HG02759 (cell line): ENCODE results near the gene KLF13.
A peak's percentile ranks its signal among the peaks of the same experiment; 100 is the strongest.

ENCODE experiments used
- ATAC-seq: cut with Tn5 transposase; IDR thresholded peaks from one replicate; pipeline ENCODE4 v1.9.1; 2021; ENCODE audit warnings: mild to moderate bottlenecking, moderate library complexity; ENCODE audit not compliant: unreplicated experiment

KLF13 gene

DNA sequence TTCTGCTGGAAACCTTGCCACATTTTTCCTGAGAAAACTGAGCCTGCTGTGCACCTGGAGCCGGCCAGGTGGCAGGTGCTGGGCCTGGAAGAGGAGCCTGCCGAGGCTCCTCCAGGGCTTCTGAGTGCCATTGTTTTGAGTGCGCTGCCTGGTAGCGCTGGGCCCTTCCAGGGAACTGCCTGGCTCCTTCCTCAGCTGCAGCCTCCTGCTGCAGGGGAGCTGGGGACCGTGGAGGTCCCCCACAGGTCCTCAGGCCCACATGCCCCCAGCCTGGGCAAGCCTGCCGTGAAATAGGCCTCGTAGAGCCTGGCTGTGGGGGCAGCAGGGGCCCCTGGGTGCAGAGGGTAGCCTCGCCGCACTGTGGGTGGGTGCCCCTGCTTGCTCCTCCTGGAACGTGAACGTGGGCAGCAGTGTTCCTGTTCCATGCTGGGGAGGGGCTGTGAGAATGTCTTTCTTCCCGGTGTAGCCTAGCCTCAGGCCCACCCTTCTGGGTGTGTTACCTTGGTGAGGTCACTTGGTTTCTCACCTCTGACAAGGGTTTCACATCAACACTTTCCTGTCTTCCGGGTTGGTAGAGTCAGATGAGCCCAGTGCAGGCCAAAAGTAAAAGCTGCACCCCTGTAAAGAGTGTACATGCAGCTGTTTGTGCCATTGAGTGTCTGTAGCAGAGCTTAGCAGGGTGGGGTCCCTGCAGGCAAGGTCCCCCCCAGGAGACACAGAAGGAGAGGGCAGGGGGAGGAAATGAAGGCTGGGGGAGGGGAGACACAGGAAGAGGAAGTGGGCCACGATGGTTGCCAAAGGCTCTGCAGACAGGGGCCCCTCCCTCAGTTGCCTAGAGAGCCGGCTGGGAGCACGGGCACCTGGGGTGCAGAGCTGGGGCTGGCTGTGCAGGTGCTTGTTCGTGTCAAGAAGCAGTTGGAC is 34.5 kb downstream of the KLF13 start:
- ATAC-seq: peak; percentile 65

DNA sequence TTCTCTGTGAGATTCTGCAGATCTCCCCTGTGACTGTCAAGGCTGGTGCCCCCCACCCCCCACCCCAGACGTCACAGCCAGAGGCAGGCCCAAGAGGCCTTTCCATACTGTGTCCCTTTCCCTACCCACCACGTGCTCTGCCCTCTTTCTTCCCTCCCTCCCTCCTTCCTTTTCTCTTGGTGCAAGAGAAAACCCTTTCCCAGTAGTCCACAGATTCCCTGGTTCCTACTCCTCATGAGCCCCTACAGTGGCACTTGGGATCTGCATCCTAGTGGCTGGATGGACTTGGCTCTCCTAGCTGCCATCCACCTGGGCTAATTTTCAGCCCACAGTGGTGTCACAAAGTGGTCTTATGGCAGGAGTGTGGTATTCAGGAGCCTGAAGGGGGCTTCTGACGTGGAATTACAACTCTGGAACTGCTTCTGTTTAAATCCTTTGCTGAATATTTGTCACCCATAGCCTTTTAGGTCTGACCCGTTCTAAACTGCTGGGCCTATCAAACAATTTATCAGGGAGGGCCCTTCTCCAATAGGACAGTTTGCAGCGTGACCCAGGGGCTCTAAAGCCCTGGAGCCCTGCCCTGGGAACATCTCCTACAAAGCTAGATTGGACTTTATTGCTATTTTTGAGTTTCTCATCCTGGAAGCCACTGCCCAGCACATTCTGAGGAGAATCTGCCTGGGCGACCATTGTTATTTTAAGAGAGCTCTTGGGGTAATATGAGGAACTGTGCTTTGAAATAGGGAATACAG is 35.3 kb downstream of the KLF13 start:
- no peak for ATAC-seq

DNA sequence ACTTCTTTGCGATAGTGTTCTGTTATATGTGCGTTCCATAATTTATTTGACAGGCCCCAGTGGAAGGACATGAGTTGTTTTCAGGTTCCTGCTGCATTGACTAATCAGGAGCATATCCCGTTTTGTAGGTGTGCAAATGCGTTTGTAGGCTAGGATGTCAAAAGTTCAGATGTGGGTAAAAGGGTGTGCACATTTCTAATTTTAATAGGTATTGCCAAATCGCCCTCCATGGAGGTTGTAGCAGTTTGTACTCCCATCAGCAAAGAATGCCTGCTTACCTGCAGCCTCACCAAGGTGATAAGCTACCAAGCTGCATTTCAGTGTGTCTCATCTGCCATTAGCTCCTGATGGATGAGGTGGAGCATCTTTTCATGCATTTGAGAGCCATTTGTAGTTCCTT is 36.3 kb downstream of the KLF13 start:
- ATAC-seq: no peak

DNA sequence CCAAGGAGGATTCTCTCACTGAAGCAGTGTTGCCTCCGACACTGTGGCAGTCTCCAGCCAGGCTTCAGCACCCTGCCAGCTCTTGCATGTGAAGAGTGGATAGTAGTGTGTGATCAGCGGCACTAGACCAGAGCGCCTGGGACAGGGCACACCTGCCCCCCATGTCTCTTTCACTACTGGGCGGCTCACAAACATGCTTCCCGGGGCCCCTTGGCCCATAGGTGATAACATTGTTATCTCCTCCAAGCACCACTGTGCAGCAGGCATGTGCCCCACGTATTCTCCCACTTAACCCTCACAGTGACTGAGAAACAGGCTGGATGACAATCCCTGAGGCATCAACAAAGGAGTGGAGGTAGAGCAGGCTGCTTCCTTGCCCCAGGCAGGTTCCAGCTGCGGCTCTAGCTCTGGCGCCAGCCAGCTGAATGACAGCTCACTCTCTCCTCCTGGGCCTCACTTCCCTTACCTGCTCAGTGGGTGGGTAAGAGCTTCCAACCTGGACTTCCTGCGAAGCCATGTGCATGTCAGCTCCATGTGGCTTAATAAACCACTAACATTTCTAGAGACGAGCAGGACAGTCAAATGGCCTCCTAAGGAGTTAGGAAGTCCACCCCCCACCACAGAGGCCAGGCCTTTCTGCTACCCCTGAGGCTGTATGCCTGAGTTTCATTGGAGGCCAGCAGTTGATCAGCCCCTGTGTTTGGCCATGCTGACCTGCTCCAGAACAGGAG is 37.8 kb downstream of the KLF13 start:
- no peak for ATAC-seq

DNA sequence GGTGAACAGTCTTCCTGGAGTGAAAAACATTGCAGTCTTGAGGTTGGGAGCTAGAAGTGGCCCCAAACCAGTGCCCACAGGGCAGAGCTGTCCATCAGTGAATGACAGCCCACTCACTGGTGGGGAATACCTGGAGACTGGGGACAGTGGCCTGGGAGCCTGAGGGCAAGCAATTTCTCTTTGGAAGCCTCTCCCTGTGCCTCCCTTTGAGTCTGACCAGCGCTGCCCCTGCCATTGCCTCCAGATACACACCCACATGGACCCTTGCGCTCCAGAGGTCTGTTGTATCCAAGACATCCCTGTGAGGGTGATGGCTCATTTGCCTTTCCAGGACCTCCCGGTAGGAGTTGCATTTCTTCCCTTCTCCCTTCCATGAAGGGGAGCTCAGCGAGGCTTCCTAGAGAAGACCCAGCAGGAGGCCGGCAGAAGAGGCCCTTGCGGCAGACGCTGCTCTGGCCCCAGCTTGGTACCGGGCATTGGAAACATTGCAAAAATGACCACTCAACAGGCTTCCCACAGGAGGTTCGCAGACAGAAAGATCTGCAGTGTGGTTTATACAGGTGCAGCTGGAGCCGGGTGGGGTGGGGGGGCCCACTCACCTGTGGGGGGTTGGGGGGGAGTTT is 38.5 kb downstream of the KLF13 start:
- no peak for ATAC-seq

DNA sequence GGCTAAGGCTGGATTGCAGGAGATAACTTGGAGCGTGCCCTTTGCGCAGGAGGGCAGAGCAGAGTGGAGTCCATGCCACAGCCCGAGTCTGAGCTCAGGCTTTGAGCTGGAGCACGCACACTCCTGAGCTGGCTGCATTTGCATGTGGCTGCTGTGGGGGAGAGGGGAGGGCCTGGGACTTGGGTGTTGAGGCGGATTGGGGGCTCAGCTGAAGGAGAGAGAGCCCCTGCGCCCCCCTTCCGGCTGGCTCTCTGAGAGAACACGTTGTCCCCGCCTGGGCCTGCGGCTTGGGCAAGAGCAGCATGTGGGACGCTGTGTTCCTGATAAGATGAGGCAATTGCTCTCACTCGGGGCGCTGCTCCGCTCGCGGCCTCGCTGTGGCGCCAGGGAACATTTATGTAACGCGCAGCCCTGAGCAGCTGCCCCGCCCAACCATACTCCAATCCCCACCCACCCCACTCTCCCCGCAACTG is 39.1 kb downstream of the KLF13 start:
- peak; percentile 53 for ATAC-seq

DNA sequence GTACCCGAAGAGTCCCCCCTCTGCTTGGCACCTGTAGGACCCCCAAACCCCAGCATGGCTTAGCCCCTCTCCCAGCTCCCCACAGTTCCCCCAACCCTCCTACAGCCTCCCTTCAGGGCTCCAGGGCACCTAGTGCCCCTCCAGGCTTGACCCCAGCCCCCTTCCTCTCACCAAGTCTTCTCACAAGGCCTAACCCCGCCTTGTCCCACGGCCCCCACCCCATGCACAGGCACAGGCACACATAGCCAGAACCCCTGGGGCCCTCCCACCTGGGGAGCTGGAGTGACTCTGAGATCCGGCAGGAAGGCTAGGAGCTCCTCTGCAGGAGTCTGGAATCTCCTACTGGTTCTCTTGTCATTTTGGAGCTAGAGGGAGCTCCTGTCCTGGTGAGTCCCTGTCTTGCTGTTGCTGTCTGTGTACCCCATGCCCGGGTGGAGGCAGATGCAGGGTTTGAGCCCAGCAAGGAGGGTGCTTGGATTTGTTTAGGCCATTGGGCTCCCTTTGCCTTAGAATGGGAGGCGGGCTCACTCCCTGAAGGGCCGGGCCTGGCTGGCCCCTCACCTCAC is 39.6 kb downstream of the KLF13 start:
- ATAC-seq: no peak

DNA sequence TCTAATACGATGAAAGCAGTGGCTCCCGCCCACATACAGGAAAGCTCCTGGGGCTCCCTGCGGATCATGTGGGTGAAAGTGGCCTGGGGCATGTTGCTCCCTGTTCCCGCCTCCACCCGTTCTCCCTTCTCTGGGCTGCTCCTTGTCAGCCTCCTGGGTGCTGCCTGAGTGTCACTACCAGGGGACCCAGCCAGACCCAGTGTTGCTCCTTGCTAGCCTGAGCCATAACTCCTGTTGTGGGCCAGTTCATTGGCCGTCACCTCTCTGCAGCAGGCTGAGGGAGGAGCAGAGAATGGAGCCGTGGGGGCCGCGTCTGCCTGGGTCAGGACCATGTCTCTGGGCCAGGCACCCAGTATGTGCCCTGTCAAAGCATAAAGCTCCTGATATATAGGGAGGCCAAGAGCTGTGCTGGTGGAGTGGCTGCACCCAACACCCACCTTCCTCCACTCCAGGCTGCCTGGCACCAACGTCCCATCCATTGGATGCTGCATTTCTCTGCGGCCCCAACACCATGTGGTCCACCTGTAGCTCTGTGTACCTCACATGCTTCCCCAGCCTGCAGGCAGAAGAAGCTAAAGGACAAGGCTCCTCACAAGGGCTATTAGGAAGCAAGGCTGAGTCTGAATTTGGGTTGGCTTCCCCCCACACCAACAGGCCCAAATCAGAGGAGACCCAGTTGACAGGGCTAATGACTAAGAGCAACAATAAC is 40.5 kb downstream of the KLF13 start:
- ATAC-seq: peak; percentile 7

DNA sequence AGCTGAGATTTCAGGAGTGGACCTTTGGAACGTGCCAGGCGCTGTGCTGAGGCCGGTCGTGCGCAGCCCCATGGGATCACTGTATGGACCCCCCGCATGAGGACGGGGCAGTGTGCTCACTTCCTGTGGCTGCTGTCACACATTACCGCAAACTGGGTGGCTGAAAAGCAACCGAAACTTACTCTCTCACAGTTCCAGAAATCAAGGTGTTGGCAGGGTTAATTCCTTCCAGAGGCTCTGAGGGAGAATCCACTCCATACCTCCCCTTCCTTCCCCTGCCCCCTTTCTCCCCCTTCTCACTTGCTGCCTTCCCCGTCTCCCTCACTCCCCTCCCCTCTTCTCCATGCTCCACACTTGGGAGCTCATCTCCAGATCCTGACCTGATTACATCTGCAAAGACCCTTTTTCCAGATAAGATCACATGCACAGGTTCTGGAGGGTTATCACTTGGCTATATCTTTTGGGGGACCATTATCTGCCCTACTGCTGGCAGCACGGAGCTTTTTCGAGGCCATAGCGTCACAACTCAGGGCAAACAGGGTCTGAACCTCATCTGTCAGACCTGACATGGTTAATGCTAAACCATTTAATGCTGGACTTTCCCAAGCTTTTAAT is 41.2 kb downstream of the KLF13 start:
- peak; percentile 42 for ATAC-seq

DNA sequence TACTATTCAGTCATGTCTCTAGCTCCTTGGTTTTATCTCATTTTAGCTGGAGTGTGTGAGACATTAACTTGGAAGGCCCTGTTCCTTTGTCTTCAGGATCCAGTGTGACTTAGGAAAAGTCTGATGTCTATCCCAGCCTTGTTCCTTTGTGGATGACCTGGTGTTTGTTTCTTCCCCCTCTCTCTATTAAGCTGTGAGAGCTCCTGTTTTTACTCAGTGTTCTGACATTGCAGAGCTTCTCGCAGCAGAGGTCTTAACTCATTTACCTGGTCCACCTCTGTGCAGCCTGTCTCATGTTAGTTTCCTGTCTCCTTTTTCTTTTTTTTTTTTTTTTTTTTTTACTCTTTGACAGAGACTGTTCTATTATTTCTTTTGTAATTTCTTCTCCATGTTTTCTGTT is 43.1 kb downstream of the KLF13 start:
- no peak for ATAC-seq

DNA sequence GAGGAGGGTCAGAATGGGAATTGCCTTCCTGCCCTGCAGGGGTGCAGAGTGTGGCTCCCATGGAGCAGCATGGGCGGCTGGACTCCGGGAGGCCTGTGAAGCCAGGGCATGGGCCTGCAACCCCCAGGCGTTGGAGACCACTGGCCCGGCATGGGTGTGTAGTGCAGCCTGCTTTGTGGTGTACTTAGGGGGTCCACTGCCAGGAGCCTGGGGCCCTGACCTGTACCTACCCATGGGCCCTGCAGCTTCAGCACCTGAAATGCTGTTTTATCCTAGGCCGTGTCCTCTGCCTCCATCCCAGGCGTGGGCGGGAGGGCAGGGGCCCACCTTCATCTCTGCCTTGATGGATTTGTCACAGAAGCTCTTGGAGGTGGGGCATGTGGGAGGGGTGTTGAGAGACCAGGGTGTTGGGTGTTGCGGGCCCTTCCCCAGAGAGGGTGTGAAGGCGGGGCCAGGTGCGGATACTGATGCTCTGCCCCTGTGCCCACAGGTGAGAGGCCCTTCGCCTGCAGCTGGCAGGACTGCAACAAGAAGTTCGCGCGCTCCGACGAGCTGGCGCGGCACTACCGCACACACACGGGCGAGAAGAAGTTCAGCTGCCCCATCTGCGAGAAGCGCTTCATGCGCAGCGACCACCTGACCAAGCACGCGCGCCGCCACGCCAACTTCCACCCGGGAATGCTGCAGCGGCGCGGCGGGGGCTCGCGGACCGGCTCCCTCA is 45.0 kb downstream of the KLF13 start:
- no peak for ATAC-seq

DNA sequence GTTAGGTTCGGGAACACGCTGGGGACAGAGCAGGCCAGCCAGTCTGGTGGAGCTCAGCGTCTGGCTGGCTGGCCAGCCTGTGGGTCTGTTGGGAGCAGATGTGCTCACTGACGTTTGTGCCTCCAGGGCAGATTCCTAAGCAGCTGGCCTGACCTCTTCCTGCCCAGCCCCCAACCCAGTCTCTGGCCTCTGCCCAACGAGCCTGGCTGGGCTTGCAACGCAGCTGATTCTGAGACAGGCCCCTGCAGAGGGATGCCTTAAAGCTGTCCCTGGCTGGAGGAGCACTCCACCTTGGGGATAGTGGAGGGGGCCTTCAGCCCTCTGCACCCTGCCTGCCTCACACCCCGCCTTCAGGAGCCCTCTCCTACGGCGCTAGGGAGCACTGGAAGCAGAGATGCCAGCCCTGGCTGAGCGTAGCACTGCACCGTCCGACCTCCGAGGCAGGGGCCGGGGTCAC is 46.0 kb downstream of the KLF13 start:
- ATAC-seq: no peak

DNA sequence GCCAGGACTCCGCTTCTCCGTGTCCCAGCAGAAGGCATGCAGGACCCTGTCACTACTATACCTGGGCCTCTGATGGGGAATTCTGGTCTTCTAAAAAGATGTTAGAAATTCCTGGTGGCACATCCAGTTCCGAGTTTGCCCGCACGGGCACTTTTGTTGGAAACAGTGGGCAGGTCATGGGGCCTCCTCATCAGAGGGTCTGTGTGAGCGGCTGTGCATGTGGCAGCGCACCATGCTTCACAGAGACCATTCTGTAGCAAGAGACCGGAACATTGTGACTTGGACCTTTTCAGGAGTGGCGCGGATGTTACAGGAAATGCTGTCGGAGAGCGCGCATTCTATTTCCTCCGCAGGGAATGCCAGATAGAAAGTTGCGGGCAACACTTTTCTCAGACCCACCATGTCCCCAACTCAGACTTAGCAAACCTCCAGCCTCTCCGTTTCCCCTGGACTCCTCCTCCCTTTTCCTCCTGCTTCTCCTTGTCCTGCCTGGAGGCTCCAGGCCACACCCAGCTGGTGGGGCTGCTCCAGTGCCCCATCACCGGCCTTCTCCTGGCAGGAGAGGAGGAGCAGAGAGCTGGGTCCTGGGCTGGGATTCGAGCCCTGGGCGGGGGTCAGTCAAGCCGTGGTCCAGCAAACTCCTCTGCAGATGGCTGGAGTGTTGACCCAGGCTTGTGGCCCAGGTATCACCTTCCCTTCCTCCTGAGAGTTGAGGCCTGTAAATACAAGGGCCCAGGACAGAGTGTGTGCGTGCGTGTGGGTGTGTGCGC is 46.6 kb downstream of the KLF13 start:
- ATAC-seq: no peak

DNA sequence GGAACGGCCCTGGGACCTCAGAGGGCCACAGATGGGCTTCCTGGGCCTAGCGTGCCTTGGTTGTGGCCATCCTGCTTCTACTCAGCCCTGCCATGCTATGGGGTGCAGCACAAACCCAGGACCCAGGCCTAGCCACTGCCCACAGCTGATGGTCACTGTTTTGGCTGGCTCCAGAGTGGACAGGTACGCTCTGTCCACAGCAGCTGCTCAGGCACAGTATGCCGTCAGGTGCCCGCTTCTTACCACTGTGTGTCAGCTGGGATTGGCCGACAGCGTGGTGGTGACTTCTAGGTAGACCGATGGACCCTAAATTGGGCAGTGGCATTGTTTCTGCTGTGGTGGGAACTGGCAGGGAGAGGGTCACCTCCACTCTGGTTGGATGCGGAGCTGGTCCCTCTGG is 47.3 kb downstream of the KLF13 start:
- ATAC-seq: no peak

DNA sequence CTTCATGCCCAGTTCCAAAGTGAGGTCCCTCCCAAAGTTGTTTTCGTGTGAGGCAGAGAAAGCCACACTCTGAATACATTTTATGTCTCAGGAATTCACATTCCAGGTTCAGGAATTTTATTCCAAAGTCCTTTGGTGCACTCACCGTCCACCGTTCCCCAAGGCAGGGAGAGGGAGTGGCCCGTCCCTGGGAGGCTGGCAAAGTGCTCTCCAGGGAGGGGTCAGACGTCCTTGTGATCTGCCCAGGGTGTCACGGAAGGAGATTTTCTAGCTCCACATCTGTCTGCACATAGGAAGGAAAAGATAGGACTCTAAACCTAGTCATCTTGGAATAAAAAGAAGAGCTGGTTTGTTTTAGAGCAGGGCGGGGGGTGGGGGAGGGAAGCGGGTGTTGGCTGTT is 47.9 kb downstream of the KLF13 start:
- no peak for ATAC-seq

DNA sequence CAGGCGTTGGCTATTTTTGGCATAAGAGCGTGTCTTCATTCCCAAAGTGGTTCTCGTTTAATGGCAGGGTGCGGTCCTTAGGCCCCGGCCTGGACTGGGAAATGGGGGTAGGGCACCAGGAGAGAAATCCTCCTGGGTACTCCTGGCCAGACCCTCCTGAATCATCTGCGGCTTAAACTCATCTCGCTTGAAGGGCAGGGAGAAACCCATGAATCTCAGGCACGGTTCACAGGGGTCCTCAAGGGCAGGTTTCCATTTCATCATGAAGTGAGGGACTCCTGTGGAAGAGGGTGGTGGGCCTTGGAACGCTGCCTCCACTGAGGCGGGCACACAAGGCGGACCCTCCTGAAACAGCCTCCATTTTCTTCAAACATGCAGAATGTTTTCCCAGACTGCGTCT is 48.4 kb downstream of the KLF13 start:
- no peak for ATAC-seq

DNA sequence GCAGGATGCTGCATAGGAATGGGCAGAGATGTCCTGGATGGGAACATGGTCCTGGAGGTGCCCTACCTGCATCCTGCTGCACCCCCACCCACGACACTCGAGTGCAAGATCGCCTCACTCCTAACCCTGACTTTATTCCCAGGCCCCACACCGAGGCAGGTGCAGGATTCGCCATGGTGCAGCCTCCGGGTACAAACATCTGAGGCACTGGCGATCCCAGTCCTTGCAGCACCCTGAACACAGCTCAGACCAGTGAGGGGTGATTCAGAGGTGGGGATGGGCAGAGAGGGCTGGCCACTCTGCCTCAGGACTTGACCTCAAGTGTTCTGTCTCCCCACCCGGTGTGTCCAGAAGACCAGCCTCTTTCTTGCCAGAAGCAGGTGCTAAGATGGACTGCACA is 49.1 kb downstream of the KLF13 start:
- no peak for ATAC-seq

DNA sequence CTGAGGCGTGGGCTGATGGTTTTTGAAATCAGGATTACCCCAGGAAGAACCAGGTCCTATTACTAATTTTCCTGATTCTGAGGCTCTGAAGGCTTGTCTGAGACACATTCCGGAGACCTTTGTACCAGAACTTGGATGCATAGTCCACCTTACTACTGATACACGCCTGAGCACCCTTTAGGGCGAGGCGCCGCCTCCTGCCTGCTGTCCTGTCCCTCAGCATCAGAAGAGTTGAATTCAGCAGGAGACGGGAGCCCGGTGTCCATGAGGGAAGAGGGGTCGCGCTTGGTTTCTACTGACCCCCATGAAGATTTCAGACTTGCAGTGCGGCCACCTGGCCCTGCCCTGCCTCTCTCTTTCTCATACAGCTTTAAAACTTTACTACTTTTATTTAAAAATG is 49.9 kb downstream of the KLF13 start:
- no peak for ATAC-seq
